Measurements from ENCODE around the gene PMAIP1.

The PMAIP1 gene

DNA sequence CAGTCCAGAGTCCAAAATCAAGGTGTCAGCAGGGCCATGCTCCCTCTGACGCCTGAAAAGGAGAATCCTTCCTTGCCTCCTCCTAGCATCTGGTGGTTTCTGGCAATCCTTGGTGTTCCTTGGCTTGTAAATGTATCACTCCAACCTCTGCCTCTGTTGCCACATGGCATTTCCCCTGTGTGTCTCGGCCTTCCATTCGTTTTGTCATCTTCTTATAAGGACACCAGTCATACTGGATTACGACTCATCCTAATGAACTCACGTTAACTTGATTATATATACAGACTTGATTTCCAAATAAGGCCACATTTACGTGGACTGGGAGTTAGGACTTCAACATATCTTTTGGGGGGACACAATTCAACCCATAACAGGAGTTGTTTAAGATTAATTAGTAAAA lies 15.8 kb downstream of the PMAIP1 start:
- H3K27me3 ChIP-seq (ENCODE audit: insufficient read depth, low read length) = no peaks in the 10 kb centered on the region
- no peaks in the 10 kb centered on the region for H3K9me3 ChIP-seq (ENCODE audit: insufficient read depth, low read depth, low read length)
- H3K36me3 ChIP-seq (ENCODE audit: insufficient read depth, low read length) = no peaks in the 10 kb centered on the region
- WGBS = 94% methylated on average over 6 of the region's 6 CpGs
- peaks cover 13% of the 10 kb centered on the region for H3K4me1 ChIP-seq (ENCODE audit: insufficient read depth, low read length)
- no peak overlapping the region for H3K4me3 ChIP-seq (ENCODE audit: low read length)
- no peak overlapping the region for H3K9ac ChIP-seq (ENCODE audit: low read depth, low read length)
- H3K27ac ChIP-seq (ENCODE audit: low read depth, low read length) = no peak overlapping the region

GRCh38 chr18:59916746-59917145 lies 16.9 kb downstream of the PMAIP1 start:
- WGBS = 98% methylated on average over 3 of the region's 3 CpGs
- Histone ChIP-seq H3K27ac (ENCODE audit: low read depth, low read length) (no peak overlapping the region), H3K36me3 (ENCODE audit: insufficient read depth, low read length) (no peaks in the 10 kb centered on the region)

DNA sequence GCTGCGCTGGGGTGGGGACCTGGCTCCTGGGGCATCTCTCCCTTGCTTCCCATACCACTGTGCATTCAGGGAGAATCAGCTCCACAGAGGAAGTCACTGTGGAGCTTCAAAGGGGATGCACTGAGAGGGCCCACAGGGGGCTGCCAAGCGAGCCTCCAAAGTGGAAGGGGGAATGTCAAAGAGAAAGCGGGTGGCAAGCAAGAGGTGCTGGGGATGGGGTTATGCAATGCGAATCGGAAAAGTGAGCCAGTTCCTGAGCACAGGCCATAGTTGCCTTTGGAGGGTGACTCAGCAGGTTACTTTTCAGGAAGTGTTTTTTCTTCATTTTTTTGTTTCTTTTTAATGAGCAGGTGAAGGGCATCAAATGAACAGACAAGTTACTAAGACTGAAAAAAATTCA lies 17.6 kb downstream of the PMAIP1 start:
- H3K4me1 ChIP-seq (ENCODE audit: insufficient read depth, low read length) = peaks cover 13% of the 10 kb centered on the region; the same call in 1 of the 2 replicates
- H3K27me3 ChIP-seq (ENCODE audit: insufficient read depth, low read length) = no peaks in the 10 kb centered on the region
- H3K36me3 ChIP-seq (ENCODE audit: insufficient read depth, low read length) = no peaks in the 10 kb centered on the region
- H3K9me3 ChIP-seq (ENCODE audit: insufficient read depth, low read depth, low read length) = no peaks in the 10 kb centered on the region
- H3K9ac ChIP-seq (ENCODE audit: low read depth, low read length) = no peak overlapping the region
- H3K27ac ChIP-seq (ENCODE audit: low read depth, low read length) = no peak overlapping the region
- 80% methylated on average over 5 of the region's 5 CpGs for WGBS
- no peak overlapping the region for H3K4me3 ChIP-seq (ENCODE audit: low read length)

More at GRCh38 chr18:59916746-59917145, 16.9 kb downstream of the PMAIP1 start:
- Histone ChIP-seq H3K4me1 (ENCODE audit: insufficient read depth, low read length) (peaks cover 13% of the 10 kb centered on the region; the same call in 1 of the 2 replicates), H3K9me3 (ENCODE audit: insufficient read depth, low read depth, low read length) (no peaks in the 10 kb centered on the region), H3K9ac (ENCODE audit: low read depth, low read length) (no peak overlapping the region), H3K4me3 (ENCODE audit: low read length) (no peak overlapping the region), H3K27me3 (ENCODE audit: insufficient read depth, low read length) (no peaks in the 10 kb centered on the region)

DNA sequence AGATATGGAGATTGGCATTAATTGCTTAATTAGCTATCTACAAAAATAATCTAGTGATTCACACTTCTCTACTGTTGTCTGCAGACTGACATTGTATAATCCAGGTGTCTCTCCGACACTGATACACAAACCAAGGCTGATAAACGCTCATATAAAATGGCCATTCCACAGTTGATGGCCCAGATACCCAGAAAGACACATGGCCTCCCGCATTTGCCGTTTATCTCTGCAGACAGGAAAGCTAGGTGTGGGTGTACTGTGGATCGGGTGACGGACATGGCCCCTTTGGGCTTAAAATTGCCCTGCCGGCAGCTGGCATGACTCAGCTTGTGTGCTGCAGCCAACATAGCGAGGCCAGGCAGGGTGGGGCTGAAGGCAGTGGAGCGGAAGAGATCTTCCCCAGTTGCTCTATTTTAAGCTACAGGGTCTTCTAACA lies 18.5 kb downstream of the PMAIP1 start:
- H3K4me3 ChIP-seq (ENCODE audit: low read length) = no peak overlapping the region
- WGBS = 89% methylated on average over 9 of the region's 9 CpGs
- H3K4me1 ChIP-seq (ENCODE audit: insufficient read depth, low read length) = peaks cover 13% of the 10 kb centered on the region; the same call in 1 of the 2 replicates
- no peaks in the 10 kb centered on the region for H3K9me3 ChIP-seq (ENCODE audit: insufficient read depth, low read depth, low read length)
- no peaks in the 10 kb centered on the region for H3K36me3 ChIP-seq (ENCODE audit: insufficient read depth, low read length)
- H3K9ac ChIP-seq (ENCODE audit: low read depth, low read length) = no peak overlapping the region
- H3K27ac ChIP-seq (ENCODE audit: low read depth, low read length) = peak overlapping the region; percentile 17; the same call in 1 of the 2 replicates
- H3K27me3 ChIP-seq (ENCODE audit: insufficient read depth, low read length) = no peaks in the 10 kb centered on the region

DNA sequence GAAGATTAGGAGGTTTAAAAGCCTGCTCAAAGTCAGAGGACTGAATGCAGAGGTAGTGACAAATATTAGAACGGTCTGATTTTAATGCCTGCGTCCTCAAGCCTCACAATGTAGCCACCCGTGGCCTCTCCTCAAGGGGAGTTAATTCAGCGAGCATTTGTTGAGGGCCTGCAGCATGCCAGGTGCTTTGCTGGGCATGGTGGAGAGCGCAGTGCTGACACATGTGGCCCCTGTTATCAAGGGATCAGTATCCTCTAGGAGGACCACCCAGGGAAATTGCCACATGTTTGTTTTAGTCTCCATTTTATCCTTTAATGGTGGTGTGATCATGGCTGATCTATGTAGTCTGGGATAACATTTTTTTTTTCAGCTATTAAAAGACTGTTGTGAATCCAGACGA lies 19.2 kb downstream of the PMAIP1 start:
- no peaks in the 10 kb centered on the region for H3K36me3 ChIP-seq (ENCODE audit: insufficient read depth, low read length)
- H3K9ac ChIP-seq (ENCODE audit: low read depth, low read length) = no peak overlapping the region
- no peaks in the 10 kb centered on the region for H3K27me3 ChIP-seq (ENCODE audit: insufficient read depth, low read length)
- H3K9me3 ChIP-seq (ENCODE audit: insufficient read depth, low read depth, low read length) = no peaks in the 10 kb centered on the region
- no peak overlapping the region for H3K27ac ChIP-seq (ENCODE audit: low read depth, low read length)
- H3K4me3 ChIP-seq (ENCODE audit: low read length) = no peak overlapping the region
- H3K4me1 ChIP-seq (ENCODE audit: insufficient read depth, low read length) = peaks cover 13% of the 10 kb centered on the region; the same call in 1 of the 2 replicates
- WGBS = 95% methylated on average over 6 of the region's 6 CpGs

DNA sequence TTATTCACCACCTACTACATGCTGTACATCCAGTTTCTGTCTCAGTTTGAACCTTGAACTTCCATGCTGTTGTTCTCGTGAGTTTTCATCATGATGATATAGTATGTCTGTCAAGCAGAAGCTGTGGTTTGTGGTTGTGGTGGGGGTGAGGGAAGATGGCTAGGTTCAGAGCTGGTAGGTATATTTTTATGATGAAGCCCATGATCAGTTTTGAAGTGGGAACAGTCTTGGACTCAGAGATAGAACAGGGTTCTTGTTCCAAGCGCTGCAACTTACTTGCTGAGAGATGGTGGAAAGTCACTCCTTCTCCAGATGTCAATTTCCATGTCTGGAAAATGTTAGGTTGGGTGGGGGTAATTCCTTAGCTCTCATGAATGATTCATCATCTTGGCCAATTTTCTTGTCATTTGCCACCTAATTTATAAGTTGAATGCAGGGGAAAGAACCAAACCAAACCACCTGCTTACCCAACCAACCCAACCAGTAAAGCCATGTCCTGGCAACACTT lies 21.6 kb downstream of the PMAIP1 start:
- Histone ChIP-seq H3K36me3 (ENCODE audit: insufficient read depth, low read length) (no peaks in the 10 kb centered on the region), H3K9ac (ENCODE audit: low read depth, low read length) (no peak overlapping the region), H3K27ac (ENCODE audit: low read depth, low read length) (no peak overlapping the region), H3K27me3 (ENCODE audit: insufficient read depth, low read length) (no peaks in the 10 kb centered on the region), H3K4me1 (ENCODE audit: insufficient read depth, low read length) (peaks cover 13% of the 10 kb centered on the region; the same call in 1 of the 2 replicates), H3K9me3 (ENCODE audit: insufficient read depth, low read depth, low read length) (no peaks in the 10 kb centered on the region), H3K4me3 (ENCODE audit: low read length) (no peak overlapping the region)
- 92% methylated on average over 2 of the region's 2 CpGs for WGBS

GRCh38 chr18:59923539-59924196 lies 23.9 kb downstream of the PMAIP1 start:
- 93% methylated on average over 6 of the region's 6 CpGs for WGBS
- Histone ChIP-seq H3K4me3 (ENCODE audit: low read length) (no peak overlapping the region), H3K27me3 (ENCODE audit: insufficient read depth, low read length) (no peaks in the 10 kb centered on the region), H3K27ac (ENCODE audit: low read depth, low read length) (no peak overlapping the region), H3K9me3 (ENCODE audit: insufficient read depth, low read depth, low read length) (no peaks in the 10 kb centered on the region), H3K36me3 (ENCODE audit: insufficient read depth, low read length) (no peaks in the 10 kb centered on the region), H3K9ac (ENCODE audit: low read depth, low read length) (no peak overlapping the region), H3K4me1 (ENCODE audit: insufficient read depth, low read length) (peaks cover 2% of the 10 kb centered on the region; the same call in 1 of the 2 replicates)

DNA sequence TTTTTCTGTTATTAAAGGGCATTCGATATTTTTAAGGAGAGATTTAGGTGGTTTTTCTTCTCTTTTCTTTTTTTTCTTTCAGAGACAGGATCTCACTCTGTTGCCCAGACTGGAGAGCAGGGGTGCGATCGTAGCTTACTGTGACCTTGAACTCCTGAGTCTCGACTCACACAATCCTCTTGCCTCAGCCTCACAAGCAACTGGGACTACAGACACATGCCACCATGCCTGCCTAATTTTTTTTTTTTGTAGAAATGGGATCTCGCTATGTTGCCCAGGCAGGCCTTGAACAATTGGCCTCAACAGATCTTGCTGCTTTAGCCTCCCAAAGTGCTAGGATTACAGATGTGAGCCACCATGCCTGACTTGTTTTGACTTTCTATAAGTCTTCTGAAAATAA lies 26.3 kb downstream of the PMAIP1 start:
- Histone ChIP-seq H3K4me3 (ENCODE audit: low read length) (no peak overlapping the region), H3K36me3 (ENCODE audit: insufficient read depth, low read length) (no peaks in the 10 kb centered on the region), H3K9me3 (ENCODE audit: insufficient read depth, low read depth, low read length) (no peaks in the 10 kb centered on the region), H3K27ac (ENCODE audit: low read depth, low read length) (no peak overlapping the region), H3K4me1 (ENCODE audit: insufficient read depth, low read length) (no peaks in the 10 kb centered on the region), H3K9ac (ENCODE audit: low read depth, low read length) (no peak overlapping the region), H3K27me3 (ENCODE audit: insufficient read depth, low read length) (no peaks in the 10 kb centered on the region)
- 97% methylated on average over 4 of the region's 5 CpGs for WGBS

DNA sequence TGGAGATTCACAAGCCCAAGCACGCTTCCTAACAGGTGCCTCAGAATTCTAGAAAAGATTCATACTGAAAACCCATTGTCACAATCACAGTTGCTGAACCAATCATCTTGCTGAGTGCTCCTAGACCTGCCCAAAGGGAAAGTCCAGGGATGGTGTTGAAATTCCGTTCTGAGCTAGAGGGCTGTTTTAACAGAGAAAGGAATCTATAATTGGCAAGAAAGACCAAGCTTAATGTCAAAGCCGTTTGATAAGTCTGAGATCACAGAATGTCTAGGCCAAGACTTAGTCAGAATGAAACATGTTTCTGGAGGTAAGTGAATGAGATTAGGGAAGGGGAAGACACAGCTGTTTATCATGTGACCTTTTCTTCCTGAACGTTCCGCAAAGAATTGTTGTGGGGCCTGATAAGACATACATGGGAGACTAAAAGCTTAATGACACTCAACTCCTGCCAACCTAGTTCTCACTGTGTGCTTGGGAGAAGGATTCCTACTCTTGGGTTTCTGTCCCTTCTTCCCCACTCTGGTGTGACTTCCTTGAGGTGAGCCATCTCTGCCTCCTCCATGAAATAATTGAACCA lies 27.5 kb downstream of the PMAIP1 start:
- H3K9me3 ChIP-seq (ENCODE audit: insufficient read depth, low read depth, low read length) = no peaks in the 10 kb centered on the region
- no peaks in the 10 kb centered on the region for H3K4me1 ChIP-seq (ENCODE audit: insufficient read depth, low read length)
- 88% methylated on average over 5 of the region's 5 CpGs for WGBS
- no peaks in the 10 kb centered on the region for H3K27me3 ChIP-seq (ENCODE audit: insufficient read depth, low read length)
- no peaks in the 10 kb centered on the region for H3K36me3 ChIP-seq (ENCODE audit: insufficient read depth, low read length)
- H3K4me3 ChIP-seq (ENCODE audit: low read length) = no peak overlapping the region
- no peak overlapping the region for H3K27ac ChIP-seq (ENCODE audit: low read depth, low read length)
- H3K9ac ChIP-seq (ENCODE audit: low read depth, low read length) = no peak overlapping the region

- Histone ChIP-seq H3K9me3 (ENCODE audit: insufficient read depth, low read depth, low read length) (no peaks in the 10 kb centered on the region), H3K36me3 (ENCODE audit: insufficient read depth, low read length) (no peaks in the 10 kb centered on the region), H3K27ac (ENCODE audit: low read depth, low read length) (no peak overlapping the region), H3K4me3 (ENCODE audit: low read length) (no peak overlapping the region), H3K9ac (ENCODE audit: low read depth, low read length) (no peak overlapping the region), H3K27me3 (ENCODE audit: insufficient read depth, low read length) (no peaks in the 10 kb centered on the region), H3K4me1 (ENCODE audit: insufficient read depth, low read length) (no peaks in the 10 kb centered on the region)
- WGBS = 98% methylated on average over 2 of the region's 2 CpGs
Measured at GRCh38 chr18:59928201-59928600, 28.4 kb downstream of the PMAIP1 start.

DNA sequence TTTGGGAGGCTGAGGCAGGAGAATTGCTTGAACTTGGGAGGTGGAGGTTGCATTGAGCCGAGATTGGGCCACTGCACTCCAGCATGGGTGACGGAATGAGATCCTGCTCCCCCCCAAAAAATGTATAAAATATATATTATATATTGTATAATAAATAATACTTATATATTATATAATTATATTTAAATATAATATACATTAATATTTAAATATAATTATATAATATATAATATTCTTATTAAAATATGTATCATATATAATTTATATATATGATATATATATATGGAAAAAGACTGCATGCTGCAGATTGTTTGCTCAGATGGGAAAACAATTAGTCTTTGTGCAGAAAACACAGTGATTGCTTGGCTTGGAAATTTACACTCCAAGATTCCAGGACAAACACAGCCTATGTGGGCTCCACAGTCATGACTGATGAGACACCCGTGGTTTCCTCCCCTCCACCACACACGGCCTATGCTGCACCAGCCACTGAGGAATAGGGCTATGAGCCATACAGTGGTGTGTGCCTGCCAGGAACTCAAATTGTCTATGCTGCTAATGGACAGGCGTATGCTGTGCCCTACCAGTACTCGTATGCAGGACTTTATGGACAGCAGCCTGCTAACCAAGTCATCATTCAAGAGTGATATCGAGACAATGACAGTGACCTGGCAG lies 30.0 kb downstream of the PMAIP1 start:
- Histone ChIP-seq H3K9ac (ENCODE audit: low read depth, low read length) (no peak overlapping the region), H3K4me3 (ENCODE audit: low read length) (no peak overlapping the region), H3K9me3 (ENCODE audit: insufficient read depth, low read depth, low read length) (no peaks in the 10 kb centered on the region), H3K4me1 (ENCODE audit: insufficient read depth, low read length) (no peaks in the 10 kb centered on the region), H3K27ac (ENCODE audit: low read depth, low read length) (no peak overlapping the region), H3K27me3 (ENCODE audit: insufficient read depth, low read length) (no peaks in the 10 kb centered on the region), H3K36me3 (ENCODE audit: insufficient read depth, low read length) (no peaks in the 10 kb centered on the region)
- 94% methylated on average over 6 of the region's 7 CpGs for WGBS

Data from HUES64 (cell line).